SIG-M5 treated with dmso at 0.1 percent for 504 hours (cell line): Measurements from ENCODE around the gene COL4A4.
A peak's percentile ranks its signal among the peaks of the same experiment; 100 is the strongest.
"Not testable (repeated sequence)": the region's sequence is repeated elsewhere in the genome, so short reads cannot be mapped to it uniquely, and the experiment has no call there.

Experiments used
- DNase-seq: peaks from one replicate; lab custom pipeline; 2025; ENCODE audit not compliant: unreplicated experiment; lab: John Stamatoyannopoulos, UW

The COL4A4 gene

DNA sequence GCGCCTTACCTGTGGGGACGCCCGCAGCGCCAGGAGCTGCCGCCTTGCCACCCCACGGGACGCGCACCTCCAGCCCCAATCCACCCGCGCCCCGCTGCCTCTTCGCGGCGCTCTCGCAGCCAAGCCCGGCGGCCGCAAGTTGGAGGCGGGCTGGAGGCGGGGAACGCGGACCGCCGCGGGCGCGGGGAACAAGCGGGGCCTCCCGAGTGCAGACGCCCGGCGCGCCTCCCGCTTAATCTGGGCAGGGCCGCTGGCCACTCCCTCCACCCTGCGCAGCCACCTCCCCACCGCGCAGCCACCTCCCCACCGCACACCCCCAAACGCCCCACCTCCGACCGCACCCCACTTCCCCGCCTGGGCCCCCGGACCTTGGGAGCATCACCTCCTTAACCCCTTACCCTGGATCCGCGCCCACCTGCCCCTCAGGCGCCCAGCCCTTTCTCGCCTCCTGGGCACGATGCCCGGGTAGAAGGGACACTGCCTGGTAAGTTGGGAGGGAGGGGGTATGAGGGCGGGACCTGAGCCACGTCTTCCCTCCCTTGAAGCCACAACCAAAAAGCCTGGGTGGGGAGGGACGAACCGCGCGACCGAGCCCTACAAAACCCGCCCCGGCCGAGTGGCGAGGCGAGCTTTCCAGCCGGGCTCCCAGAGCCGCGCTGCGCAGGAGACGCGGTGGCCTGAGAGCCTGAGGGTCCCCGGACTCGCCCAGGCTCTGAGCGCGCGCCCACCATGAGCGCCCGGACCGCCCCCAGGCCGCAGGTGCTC is at the start of gene COL4A4, which contains the start of gene COL4A3:
Gene COL4A4 (minus strand): TSS at position 208 of the 765 bp plus-strand sequence. CDS start 16,722 bp downstream, outside the sequence.
Gene COL4A3 (plus strand): TSS at position 627 of the 765 bp plus-strand sequence. CDS start 103 bp downstream, at position 730.
- no peak for DNase-seq

DNA sequence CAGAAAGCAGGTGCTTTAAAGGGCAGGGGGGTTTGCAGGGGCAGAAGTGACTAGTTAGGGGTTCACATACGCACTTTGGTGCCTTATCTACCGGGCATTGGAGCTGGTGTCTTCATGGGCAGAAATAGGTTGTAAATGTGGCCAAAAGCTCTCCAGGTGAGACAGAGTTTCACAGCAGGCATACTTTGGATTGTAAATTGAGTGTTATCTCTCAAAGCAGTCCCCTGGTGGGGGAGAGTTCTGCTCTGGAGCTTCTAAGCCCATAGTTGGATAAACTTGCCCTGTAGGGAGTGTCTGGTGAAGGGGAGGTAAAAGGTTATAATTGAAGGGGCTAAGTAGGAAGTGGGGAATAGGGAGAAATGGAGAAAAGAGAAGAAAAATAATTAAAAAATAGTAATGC is 43.6 kb upstream of the COL4A4 start:
- no peak for DNase-seq

DNA sequence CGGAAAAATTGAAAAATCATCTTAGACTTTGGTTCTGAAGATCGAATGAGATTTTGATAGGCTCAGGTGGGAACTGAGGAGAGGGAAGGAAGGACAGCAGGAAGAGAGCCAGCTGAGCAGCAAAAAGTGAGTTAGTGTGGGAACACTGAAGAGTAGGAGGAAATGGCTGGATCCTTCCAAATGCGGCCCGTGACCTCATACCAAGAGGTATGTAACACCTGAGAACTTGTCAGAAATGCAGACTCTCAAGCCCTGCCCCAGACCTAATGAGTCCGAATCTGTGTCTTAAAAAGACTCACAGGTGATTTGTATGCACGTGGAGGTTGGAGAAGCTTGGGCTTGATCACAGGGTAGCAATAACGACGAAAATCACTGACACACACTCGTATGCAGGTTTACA is 42.4 kb upstream of the COL4A4 start:
- DNase-seq: no peak

DNA sequence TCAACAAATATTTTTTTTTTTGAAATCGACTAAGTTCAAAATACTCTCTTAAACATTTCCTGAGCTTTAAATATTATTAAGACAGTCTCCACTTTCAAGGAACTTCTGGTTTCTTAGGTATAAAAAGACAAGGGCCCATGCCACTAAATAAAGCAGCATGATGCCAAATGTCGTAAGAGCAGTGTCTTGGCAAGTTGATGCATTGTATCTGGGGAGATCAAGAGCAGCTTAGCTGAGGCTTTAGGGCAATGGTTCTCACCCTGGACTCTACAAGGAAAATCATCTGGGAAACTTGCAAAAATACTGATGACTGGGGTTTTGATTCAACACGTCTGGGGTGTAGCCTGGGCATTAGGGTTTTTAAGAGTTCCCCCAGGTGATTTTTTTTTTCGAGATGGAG is 41.7 kb upstream of the COL4A4 start:
- DNase-seq: no peak

DNA sequence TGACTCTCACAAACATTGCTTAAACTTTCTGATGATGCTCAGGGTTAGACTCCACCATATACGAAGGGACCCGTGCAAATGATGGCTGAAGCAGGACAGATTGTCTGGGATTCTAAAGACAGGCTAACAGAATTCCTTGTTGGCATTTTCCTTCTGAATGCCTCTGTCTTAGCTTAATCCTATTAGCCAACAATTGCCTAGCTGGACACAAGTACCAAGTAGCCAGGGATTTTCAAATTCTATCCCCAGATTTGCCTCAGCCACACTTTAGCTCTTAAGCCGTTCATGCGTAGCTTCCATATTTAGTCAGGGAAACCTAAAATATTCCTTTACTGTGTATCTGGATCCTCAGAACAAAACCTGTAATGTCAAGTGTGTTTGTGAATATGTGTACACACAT is 40.4 kb upstream of the COL4A4 start:
- no peak for DNase-seq

DNA sequence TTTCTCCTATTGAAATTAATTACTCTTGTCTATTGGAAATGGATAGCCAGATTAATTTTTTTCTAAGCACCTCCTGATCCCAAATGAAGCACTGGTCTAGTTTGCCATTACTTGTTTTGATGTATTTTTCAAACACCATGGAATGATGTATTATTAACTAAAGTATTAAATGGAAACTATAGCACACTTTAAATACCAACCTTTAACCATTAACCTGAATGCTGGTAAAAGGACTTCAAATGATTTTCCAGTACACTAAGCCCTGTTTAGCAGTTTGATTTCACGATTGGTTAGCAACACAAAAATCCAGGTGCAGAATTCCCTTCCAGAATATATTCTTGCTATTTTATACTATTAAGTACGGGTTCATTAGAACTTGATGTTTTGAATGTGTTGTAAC is 37.8 kb upstream of the COL4A4 start:
- no peak for DNase-seq

DNA sequence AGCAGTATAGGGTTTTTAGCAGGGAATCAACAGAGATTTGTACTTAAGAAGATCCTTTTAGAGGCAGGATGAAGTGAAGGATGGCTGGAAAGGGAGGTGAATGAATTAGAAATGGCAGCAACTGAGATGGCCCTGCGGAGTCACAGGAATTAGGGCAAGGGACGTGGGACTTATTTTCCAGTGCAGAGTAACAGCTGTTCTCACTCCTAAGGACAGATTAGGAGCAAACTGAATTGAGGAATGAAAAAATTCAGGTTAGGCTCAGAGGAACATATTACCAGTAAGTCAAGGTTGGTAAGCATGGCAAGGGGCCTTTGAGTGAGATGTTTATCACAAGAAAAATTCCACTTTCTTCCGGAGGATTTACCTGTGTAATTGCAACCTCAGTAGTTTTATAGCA is 34.9 kb upstream of the COL4A4 start:
- no peak for DNase-seq

DNA sequence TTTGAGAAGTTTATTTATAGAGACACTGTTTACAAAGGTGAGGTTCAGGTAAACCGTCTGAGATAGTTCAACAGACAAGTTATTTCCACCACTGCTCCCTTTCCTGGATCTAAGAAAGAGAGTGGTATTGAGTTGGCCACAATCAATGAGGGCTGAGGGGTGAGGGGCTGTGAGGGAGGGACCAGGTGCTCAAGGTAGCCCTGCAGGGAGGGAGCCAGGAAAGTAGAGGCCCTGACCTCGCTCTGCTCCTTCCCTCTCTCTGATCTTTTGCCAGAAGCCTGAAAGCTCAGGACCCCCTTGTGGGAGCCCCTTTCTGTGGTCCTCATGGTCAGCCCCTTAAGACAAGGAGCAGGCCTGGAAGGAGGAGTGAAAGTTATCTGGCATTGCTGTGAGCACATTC is 30.2 kb upstream of the COL4A4 start:
- no peak for DNase-seq

DNA sequence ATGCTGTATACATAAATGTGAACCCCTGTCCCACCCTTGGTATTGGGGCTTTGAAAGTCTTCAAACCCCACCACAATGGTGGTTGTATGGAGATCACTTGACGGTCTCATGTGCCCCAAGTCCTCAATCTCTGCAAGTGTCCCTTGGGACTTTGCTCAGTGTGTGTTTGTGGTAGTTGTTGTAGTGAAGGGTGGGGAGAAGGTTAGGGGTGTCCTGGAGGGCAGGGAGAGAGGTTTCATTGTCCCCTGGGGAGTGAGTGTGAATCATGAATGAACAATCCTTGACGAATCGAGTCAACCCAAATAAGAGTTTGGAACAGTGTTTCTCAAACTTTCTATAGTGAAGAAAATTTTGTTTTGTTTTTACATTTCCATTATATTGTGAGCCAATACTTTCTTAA is 28.5 kb upstream of the COL4A4 start:
- DNase-seq: no peak

DNA sequence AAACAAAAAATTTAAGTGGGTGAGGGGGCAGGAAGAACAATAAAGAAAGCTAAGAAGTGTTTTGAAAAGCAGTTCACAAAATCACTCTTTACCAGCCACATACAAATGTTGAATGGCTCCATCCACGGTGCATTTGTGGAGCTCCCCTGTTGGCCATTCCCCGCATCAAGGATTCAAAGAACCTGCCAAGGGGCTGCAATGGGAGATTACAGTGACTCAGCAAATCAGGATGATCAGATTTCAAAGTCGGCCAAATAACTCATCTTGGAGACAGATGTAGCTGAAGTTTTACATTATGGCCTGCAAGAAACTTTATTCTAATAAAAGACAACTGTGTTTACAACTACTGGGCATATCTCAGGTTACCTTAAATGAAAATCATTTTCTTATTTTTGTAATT is 27.4 kb upstream of the COL4A4 start:
- no peak for DNase-seq

DNA sequence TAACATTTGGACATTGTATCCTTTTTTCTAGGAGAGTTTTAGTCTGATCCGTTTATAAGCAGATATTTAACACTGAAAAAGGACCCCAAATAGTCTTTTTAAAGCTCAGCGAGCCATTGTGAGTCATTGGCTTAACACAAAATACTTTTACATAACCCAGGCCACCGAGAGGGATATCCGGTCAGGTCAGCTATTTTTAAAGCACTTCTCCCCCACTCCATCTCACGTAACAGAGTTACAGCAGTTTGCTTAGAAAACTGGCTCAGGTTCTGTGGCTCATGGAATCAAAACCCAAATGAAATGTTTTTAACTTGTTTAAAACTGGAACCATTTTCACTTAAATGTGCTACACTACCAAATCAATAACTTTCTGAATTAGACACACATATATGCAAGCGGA is 24.3 kb upstream of the COL4A4 start:
- DNase-seq: peak; percentile 2

DNA sequence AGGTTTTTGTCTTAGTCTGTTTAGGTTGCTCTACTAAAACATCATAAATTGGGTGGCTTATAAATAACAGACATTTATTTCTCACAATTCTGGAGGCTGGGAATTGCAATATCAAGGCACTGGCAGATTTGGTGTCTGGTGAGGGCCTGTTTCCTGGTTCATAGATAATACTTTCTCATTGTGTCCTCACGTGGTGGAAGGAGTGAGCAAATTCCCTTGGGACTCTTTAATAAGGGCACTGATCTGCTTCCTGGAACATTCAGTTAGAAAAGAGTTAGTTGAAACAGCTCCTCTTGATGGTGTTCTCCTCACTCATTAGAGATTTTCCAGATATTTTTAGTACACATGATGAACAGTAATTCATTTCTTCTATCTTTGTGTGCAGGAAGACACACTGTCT is 22.7 kb upstream of the COL4A4 start:
- no peak for DNase-seq

DNA sequence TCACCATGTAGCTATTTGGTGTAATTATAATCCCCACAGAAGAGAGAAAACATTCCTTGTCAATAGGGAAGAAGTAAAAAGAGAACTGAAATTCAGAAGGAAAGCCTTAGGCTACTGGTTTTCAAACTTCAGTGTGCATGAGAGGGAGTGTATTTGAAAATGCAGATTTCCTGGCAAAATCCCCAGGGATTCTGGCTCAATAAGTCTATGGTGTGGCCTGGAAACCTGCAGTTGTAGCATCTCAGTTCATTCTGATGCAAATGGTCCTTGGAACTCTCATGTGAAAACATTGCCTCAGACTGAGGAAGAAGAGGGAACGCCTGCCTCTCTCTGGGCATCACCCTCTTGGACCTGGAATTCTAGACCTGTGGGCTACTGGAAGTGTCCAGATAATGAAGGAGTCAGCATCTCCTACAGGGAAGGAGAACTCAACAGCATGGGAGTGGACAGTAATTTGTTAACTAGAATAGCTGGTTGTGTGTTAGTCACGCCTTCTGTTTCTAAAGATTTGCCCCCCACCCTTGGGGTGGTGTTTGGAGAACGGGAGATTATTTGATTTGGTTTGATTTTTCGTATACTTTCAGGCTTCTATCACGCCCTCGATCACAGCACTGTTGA is 21.7 kb upstream of the COL4A4 start:
- no peak for DNase-seq

DNA sequence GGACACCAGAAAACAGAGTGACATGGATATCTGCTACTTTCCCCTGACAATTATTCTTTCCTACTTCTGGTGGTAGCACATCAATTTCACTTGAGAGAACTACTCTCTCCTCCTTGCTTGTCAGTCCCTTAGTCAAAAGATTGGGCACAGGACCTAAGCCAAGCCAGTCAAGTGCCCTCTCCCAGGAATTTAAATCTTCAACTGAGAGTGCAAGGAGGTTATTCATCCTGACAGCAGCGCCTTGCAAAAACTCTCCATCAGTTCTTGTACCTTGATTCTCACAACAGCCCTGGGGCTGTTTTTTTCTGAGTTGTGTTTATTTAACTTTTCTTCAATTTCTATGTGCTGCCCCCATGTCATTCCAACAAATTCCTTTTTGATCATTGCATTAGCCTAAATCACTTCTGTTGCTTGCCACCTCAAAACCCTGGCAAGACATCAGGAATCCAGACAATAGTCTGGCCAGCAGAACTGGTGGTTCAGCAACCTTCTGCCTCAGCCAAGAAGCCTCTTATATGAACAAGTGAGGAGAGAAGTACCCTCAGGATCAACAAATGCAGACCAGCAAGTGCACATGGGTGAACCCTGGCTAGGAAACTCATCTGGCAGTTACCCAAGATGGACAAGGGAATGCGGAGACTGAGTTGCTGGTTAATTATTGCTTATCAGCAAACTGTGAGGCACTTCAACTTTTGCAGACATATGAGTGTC is 19.8 kb upstream of the COL4A4 start:
- DNase-seq: no peak

DNA sequence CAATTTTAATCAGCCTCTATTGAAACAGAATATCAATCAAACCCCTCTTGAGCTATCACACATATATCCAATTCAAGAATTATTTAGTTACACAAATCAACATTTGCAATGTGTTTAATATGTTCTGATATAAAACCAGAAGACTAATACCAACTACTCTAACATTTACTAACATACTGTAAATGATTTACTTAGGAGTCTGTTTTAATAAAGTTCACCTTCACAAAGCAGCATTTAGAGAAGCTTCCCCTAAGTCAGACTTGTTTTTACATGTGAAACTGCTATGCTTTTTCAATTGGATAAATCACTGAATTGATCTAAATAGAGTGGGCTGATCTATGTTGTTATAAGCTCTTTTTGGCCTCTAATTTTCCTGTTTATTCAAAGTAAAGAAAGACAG is 18.8 kb upstream of the COL4A4 start:
- DNase-seq: no peak

DNA sequence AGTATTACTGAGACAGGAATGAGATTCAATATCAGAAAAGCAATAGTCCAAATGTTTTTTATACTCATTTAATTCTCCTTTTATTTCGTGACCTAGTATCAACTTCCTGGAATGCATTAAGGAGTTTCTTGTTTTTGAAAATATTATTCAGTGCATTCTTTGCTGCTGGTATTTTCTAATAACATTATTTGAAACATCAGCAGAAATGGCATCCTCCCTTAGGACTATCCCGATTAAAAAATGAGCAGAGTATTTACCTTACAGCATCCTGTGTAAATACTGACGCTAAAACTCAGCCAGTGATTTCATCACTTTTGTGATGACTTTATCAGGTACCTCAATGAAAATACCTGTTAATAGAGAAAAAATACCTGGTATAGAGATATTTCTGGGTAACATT is 16.8 kb upstream of the COL4A4 start:
- no peak for DNase-seq

DNA sequence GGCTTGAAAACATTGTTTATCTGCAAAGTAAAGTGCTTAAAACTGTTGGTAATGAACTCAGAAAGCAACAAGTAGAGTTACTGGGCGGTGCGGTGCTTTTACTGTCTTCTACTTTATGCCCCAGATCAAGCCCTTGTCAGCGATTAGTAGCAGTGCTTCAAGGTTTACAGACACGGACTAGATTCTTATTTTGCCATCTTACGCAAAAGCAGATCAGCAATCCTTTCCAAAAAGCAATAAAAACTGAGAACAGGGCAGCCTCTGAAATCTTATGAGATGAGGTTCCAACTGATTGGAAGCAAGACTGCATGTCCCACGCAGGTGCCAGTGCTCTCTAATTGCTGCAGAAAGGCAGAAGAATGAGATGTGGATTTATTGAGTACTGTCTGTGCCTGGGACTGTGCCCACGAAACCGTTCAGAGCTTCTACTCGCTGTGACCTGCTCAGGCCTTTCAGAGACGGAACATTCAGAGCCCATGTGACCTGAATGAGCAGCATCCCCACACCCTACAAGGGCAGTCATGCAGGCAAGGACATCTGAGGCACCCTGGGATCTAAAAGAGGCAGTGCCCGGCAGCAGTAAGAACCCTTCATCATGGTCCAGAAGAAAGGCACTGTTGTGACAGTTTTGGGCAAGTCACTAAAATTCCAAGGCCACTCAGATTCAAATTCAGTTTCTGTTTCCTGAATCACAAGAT is 16.1 kb upstream of the COL4A4 start:
- DNase-seq: no peak

DNA sequence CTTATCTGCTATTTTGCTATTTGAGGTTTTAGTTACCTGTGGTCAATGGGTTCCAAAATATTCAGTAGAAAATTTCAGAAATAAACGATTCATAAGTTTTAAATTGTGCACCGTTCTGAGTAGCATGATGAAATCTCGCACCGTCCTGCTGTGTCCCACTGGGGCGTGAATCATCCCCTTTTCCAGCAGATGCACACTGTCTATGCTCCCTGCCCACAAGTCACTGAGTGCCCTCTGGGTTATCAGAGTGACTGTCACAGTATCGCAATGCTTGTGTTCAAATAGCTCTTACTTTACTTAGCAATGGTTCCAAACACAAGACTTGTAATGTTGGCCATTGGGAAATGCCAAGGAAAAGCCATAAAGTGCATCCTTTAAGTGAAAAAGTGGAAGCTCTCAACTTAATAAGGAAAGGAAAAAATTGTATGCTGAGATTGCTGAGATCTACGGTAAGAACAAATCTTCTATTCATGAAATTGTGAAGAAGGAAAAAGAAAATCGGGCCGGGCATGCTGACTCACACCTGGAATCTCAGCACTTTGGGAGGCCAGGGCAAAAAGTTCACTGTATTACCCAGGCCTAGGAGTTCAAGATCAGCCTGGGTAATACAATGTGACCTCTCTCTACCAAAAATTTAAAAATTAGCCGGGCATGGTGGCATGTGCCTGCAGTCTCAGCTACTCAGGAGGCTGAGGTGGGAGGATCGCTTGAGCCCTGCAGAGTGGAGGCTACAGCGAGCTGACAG is 13.8 kb upstream of the COL4A4 start:
- DNase-seq: no peak

DNA sequence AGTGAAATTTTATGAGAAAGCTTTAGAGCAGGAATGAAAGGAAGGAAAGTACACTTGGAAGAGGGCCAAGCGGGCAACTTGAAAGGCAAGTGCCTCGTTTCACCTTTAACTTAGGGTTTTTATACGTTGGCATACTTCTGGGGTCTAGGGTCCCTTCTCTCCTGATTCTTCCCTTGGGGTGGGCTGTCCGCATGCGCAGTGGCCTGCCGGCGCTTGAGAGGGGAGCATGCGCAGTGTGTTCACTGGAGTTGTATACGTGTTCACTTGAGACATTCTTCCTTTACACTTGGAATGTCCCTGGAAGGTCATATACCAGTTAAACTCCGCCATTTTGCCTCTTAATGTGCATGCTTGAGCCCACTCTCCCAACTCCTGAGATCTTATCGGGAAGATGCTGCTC is 7.8 kb upstream of the COL4A4 start:
- not testable (repeated sequence) for DNase-seq

DNA sequence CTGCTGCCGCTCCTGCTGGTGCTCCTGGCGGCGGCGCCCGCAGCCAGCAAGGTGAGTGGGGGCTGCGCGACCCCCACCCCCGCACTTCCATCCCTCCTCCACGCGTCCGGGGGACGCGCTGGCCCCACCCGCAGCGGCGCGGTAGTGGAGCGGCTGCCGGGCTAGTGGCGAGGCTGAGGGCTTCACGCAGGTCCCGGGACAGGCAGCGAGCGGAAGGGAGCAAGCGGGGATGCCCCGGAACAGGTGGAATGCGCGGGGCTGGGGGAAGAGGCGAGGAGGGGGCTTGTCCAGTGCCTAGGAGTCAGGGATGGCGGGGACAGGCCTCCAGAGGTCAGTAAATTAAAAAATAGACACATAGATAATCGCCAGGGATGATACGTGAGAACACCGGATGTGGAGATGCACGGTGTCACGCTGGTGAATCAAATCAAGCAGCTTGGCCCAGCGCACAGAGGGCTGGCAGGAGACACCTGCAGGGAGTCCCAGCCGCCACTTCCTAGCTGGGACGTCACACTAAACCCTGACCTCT is 822 bp upstream of the COL4A4 start:
- DNase-seq: no peak
